Peyer's patch (tissue), 4 donors: ENCODE results near the gene WDSUB1.

Source experiments
- CTCF ChIP-seq, 6 experiments: fragments of 450-650 bp in 4 of 6; fragments of 200-600 bp in 2 of 6; sonication (generic) in 1 of 6; IDR thresholded peaks; one replicate each; pipeline ENCODE4 v1.5.1; 2017 to 2019; ENCODE audit warnings: antibody characterized with exemption in 6 of 6, mild to moderate bottlenecking in 3 of 6, moderate library complexity in 1 of 6
- POLR2A ChIP-seq, 2 donors: fragments of 450-650 bp; IDR thresholded peaks; one replicate each; pipeline ENCODE4 v1.5.1; 2017; ENCODE audit warnings: antibody characterized with exemption in 2 of 2, mild to moderate bottlenecking in 2 of 2, moderate library complexity in 2 of 2

DNA sequence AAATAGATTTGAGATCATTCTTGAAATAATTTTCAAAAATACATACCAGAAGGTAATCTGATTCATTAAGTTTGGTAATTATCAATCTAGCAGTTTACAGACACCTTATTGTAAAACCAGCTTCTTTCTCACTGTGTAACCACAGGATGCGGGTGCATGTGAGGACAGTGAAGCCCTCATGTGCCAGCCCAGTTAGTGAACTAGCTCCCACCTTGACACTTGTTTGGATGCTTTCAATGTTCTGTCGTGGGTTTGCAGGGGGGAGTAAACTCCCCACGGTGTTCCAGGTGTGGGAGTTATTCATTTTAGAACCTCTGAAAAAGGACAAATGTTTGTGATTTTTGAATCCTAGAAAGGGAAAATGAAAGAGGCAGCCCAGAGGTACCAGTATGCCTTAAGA lies 59.0 kb downstream of the WDSUB1 start:
- TF ChIP-seq POLR2A (IDR thresholded peaks at IDR 0.05) (no peak), CTCF (IDR thresholded peaks at IDR 0.05) (no peak)
